A549 (cell line): ENCODE measurements around the gene BLOC1S4.

Experiments used
- BHLHE40 ChIP-seq: IDR thresholded peaks from 2 replicates; pipeline ENCODE4 v1.6.1; 2012; ENCODE audit warnings: low read depth, low read length, inconsistent platforms
- EP300 ChIP-seq, 2 experiments: fragments of >200 bp; sonication (Bioruptor Twin); formaldehyde crosslinking; IDR thresholded peaks; 2 replicates in 1 of 2; 3 replicates in 1 of 2; pipeline ENCODE4 v1.6.1; 2016 to 2017
- KDM1A ChIP-seq: fragments of 200-600 bp; sonication (generic); IDR thresholded peaks from 2 replicates; pipeline ENCODE4 v1.6.1; 2016; ENCODE audit warnings: low read depth, mild to moderate bottlenecking
- NR3C1 ChIP-seq: fragments of >200 bp; sonication (Bioruptor Twin); formaldehyde crosslinking; IDR thresholded peaks from 3 replicates; pipeline ENCODE4 v1.6.1; 2017
- POLR2A ChIP-seq: IDR thresholded peaks from 2 replicates; pipeline ENCODE4 v1.6.1; 2012; ENCODE audit warnings: mild to moderate bottlenecking, low read length
- RAD21 ChIP-seq, 2 experiments: fragments of >200 bp in 1 of 2; sonication (Bioruptor Twin) in 1 of 2; formaldehyde crosslinking in 1 of 2; IDR thresholded peaks in 1 of 2; conservative IDR thresholded peaks in 1 of 2; 2 replicates in 1 of 2; 3 replicates in 1 of 2; pipeline ENCODE4 v1.6.1; 2012 to 2018; ENCODE audit warnings: inconsistent platforms in 1 of 2
- RCOR1 ChIP-seq: fragments of 150-350 bp; IDR thresholded peaks from 2 replicates; pipeline ENCODE4 v1.6.1; 2014; ENCODE audit warnings: antibody characterized with exemption, low read length, low read depth
- TF ChIP-seq, protein P1 (sequence below): fragments of >200 bp; sonication (Bioruptor Twin); formaldehyde crosslinking; IDR thresholded peaks from 3 replicates; pipeline ENCODE4 v1.5.1; 2016
- TF ChIP-seq, protein P2 (sequence below): fragments of 150-350 bp; IDR thresholded peaks from 2 replicates; pipeline ENCODE4 v1.6.1; 2014; ENCODE audit warnings: low read depth, mild to moderate bottlenecking, low read length
- TF ChIP-seq, protein P3 (sequence below): fragments of 200-600 bp; sonication (generic); IDR thresholded peaks from 2 replicates; pipeline ENCODE4 v1.6.1; 2016; ENCODE audit warnings: antibody characterized with exemption, mild to moderate bottlenecking, moderate library complexity
- TF ChIP-seq, protein P4 (sequence below): IDR thresholded peaks from 2 replicates; pipeline ENCODE4 v1.6.1; 2012; ENCODE audit warnings: low read depth, borderline replicate concordance
- TF ChIP-seq, protein P5 (sequence below): fragments of 250-450 bp; sonication (Bioruptor Pico); IDR thresholded peaks from 2 replicates; pipeline ENCODE4 v1.5.0; 2021; ENCODE audit warnings: mild to moderate bottlenecking, moderate library complexity, borderline replicate concordance

DNA sequence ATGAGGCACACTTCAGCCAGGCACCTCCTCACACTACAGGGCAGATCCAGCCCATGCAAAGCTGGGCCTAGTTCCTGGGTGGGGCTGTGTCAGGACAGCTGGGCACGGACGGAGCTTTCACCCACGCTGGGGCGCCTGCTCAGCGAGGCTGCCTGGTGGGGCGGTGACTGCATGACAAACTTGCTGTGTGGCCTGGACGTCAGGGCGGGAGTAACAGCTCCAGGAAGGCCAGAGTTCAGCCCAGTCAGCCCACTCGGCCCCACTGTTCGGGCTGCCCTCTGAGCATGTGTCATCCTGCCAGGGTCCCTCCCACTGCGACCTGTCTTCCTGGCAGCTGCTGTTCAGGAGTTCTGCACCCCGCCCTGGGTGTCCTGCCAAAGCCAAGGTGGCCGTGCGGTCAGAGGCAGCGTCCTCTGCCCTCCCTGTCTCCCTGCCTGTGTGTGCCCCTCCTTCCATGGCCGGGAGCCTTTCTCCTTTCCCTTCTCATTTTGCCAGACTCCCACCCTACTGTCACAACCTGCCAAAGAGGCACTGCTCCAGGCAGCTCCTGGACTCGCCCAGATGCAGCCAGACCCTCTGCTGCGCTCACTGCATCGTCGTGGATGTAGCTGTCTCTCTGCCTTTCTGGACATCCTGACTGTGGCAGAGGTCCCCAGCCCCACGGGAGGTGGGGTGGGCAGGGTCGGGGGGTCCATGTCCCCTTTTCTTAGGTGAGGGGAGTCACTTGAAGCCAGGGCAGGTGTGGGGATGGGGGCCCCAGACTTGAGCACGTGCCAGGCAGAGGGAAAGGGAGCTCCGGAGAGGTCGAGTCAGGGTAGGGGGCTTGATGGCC lies 33.6 kb downstream of the BLOC1S4 start:
- TF ChIP-seq RCOR1 (no peak), RAD21 (conservative IDR thresholded peaks at IDR 0.05 in 1 of 2, IDR thresholded peaks at IDR 0.05 in 1 of 2) (no peak), KDM1A (no peak), BHLHE40 (no peak), NR3C1 (no peak), EP300 (IDR thresholded peaks at IDR 0.05) (no peak), POLR2A (peak; percentile 14; the same call in 1 of the 2 replicates)
- TF ChIP-seq, protein P1, sequence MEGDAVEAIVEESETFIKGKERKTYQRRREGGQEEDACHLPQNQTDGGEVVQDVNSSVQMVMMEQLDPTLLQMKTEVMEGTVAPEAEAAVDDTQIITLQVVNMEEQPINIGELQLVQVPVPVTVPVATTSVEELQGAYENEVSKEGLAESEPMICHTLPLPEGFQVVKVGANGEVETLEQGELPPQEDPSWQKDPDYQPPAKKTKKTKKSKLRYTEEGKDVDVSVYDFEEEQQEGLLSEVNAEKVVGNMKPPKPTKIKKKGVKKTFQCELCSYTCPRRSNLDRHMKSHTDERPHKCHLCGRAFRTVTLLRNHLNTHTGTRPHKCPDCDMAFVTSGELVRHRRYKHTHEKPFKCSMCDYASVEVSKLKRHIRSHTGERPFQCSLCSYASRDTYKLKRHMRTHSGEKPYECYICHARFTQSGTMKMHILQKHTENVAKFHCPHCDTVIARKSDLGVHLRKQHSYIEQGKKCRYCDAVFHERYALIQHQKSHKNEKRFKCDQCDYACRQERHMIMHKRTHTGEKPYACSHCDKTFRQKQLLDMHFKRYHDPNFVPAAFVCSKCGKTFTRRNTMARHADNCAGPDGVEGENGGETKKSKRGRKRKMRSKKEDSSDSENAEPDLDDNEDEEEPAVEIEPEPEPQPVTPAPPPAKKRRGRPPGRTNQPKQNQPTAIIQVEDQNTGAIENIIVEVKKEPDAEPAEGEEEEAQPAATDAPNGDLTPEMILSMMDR: no peak
- TF ChIP-seq, protein P2, sequence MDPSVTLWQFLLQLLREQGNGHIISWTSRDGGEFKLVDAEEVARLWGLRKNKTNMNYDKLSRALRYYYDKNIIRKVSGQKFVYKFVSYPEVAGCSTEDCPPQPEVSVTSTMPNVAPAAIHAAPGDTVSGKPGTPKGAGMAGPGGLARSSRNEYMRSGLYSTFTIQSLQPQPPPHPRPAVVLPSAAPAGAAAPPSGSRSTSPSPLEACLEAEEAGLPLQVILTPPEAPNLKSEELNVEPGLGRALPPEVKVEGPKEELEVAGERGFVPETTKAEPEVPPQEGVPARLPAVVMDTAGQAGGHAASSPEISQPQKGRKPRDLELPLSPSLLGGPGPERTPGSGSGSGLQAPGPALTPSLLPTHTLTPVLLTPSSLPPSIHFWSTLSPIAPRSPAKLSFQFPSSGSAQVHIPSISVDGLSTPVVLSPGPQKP: no peak
- TF ChIP-seq, protein P3, sequence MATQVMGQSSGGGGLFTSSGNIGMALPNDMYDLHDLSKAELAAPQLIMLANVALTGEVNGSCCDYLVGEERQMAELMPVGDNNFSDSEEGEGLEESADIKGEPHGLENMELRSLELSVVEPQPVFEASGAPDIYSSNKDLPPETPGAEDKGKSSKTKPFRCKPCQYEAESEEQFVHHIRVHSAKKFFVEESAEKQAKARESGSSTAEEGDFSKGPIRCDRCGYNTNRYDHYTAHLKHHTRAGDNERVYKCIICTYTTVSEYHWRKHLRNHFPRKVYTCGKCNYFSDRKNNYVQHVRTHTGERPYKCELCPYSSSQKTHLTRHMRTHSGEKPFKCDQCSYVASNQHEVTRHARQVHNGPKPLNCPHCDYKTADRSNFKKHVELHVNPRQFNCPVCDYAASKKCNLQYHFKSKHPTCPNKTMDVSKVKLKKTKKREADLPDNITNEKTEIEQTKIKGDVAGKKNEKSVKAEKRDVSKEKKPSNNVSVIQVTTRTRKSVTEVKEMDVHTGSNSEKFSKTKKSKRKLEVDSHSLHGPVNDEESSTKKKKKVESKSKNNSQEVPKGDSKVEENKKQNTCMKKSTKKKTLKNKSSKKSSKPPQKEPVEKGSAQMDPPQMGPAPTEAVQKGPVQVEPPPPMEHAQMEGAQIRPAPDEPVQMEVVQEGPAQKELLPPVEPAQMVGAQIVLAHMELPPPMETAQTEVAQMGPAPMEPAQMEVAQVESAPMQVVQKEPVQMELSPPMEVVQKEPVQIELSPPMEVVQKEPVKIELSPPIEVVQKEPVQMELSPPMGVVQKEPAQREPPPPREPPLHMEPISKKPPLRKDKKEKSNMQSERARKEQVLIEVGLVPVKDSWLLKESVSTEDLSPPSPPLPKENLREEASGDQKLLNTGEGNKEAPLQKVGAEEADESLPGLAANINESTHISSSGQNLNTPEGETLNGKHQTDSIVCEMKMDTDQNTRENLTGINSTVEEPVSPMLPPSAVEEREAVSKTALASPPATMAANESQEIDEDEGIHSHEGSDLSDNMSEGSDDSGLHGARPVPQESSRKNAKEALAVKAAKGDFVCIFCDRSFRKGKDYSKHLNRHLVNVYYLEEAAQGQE: no peak
- TF ChIP-seq, protein P4, sequence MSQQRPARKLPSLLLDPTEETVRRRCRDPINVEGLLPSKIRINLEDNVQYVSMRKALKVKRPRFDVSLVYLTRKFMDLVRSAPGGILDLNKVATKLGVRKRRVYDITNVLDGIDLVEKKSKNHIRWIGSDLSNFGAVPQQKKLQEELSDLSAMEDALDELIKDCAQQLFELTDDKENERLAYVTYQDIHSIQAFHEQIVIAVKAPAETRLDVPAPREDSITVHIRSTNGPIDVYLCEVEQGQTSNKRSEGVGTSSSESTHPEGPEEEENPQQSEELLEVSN: no peak
- TF ChIP-seq, protein P5, sequence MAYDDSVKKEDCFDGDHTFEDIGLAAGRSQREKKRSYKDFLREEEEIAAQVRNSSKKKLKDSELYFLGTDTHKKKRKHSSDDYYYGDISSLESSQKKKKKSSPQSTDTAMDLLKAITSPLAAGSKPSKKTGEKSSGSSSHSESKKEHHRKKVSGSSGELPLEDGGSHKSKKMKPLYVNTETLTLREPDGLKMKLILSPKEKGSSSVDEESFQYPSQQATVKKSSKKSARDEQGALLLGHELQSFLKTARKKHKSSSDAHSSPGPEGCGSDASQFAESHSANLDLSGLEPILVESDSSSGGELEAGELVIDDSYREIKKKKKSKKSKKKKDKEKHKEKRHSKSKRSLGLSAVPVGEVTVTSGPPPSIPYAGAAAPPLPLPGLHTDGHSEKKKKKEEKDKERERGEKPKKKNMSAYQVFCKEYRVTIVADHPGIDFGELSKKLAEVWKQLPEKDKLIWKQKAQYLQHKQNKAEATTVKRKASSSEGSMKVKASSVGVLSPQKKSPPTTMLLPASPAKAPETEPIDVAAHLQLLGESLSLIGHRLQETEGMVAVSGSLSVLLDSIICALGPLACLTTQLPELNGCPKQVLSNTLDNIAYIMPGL (CRISPR knock-in tag): no peak
